ENCODE results near the gene MED14.

MED14 gene

GRCh38 chrX:40671126-40671525 is 64.2 kb downstream of the MED14 start:
- FAIRE-seq (no peak), DNase-seq (ENCODE audit: extremely low spot score, insufficient read length, low read depth) (no peak)

GRCh38 chrX:40663880-40664630 is 71.3 kb downstream of the MED14 start:
- DNase-seq (ENCODE audit: extremely low spot score, insufficient read length, low read depth) (no peak), FAIRE-seq (no peak)

GRCh38 chrX:40663078-40663740 is 72.1 kb downstream of the MED14 start:
- FAIRE-seq (no peak), DNase-seq (ENCODE audit: extremely low spot score, insufficient read length, low read depth) (no peak)

GRCh38 chrX:40661489-40661888 is 73.9 kb downstream of the MED14 start:
- DNase-seq (ENCODE audit: extremely low spot score, insufficient read length, low read depth) (no peak), FAIRE-seq (no peak)

GRCh38 chrX:40660381-40660780 is 75.0 kb downstream of the MED14 start:
- no peak for FAIRE-seq

GRCh38 chrX:40653535-40653934 is 81.8 kb downstream of the MED14 start:
- FAIRE-seq (no peak), DNase-seq (ENCODE audit: extremely low spot score, insufficient read length, low read depth) (no peak)

More at GRCh38 chrX:40660381-40660780, 75.0 kb downstream of the MED14 start:
- no peak for DNase-seq (ENCODE audit: extremely low spot score, insufficient read length, low read depth)

GRCh38 chrX:40652664-40653063 is 82.7 kb downstream of the MED14 start:
- FAIRE-seq (no peak), DNase-seq (ENCODE audit: extremely low spot score, insufficient read length, low read depth) (no peak)

GRCh38 chrX:40651620-40652223 is 83.6 kb downstream of the MED14 start:
- FAIRE-seq (peak; percentile 81), DNase-seq (ENCODE audit: extremely low spot score, insufficient read length, low read depth) (no peak)

- FAIRE-seq (peak; percentile 92), DNase-seq (ENCODE audit: extremely low spot score, insufficient read length, low read depth) (peak; percentile 56)
These were observed 87.8 kb downstream of the MED14 start, which contains the start of gene CXorf38 for GRCh38 chrX:40647307-40648197. Gene CXorf38 (minus strand): TSS chrX:40647561. CDS start chrX:40647520, 41 bp downstream.

- no peak for DNase-seq (ENCODE audit: extremely low spot score, insufficient read length, low read depth)
- FAIRE-seq: no peak
These were observed 88.6 kb downstream of the MED14 start for GRCh38 chrX:40646489-40647306.

GRCh38 chrX:40644821-40645358 is 90.5 kb downstream of the MED14 start:
- DNase-seq (ENCODE audit: extremely low spot score, insufficient read length, low read depth) (no peak), FAIRE-seq (peak; percentile 93)

GRCh38 chrX:40644176-40644575 is 91.2 kb downstream of the MED14 start:
- no peak for FAIRE-seq

GRCh38 chrX:40637687-40638086 is 97.7 kb downstream of the MED14 start:
- FAIRE-seq (no peak), DNase-seq (ENCODE audit: extremely low spot score, insufficient read length, low read depth) (no peak)

More at GRCh38 chrX:40644176-40644575, 91.2 kb downstream of the MED14 start:
- no peak for DNase-seq (ENCODE audit: extremely low spot score, insufficient read length, low read depth)

GRCh38 chrX:40632199-40632598 is 103.1 kb downstream of the MED14 start:
- FAIRE-seq (no peak), DNase-seq (ENCODE audit: extremely low spot score, insufficient read length, low read depth) (no peak)

GRCh38 chrX:40628506-40628905 is 106.8 kb downstream of the MED14 start:
- FAIRE-seq (no peak), DNase-seq (ENCODE audit: extremely low spot score, insufficient read length, low read depth) (no peak)

- no peak for DNase-seq (ENCODE audit: extremely low spot score, insufficient read length, low read depth)
- FAIRE-seq: no peak
These were observed 110.0 kb downstream of the MED14 start for GRCh38 chrX:40625294-40625693.

- FAIRE-seq (no peak), DNase-seq (ENCODE audit: extremely low spot score, insufficient read length, low read depth) (no peak)
These were observed 111.7 kb downstream of the MED14 start for GRCh38 chrX:40623665-40624064.

GRCh38 chrX:40623139-40623536 is 112.2 kb downstream of the MED14 start, which contains the start of gene MPC1L:
Gene MPC1L (plus strand): TSS chrX:40623428. CDS start chrX:40623566, 138 bp downstream.
- no peak for FAIRE-seq
- DNase-seq (ENCODE audit: extremely low spot score, insufficient read length, low read depth): no peak
